GM12878 (cell line): Measurements from ENCODE around the gene CPNE4. TPM values are rescaled to one million over a fixed set of nuclear protein-coding genes. Genes with fewer than 3 reads are reported as not detected.

Experiments used
- ATAC-seq: fragments of 200-7000 bp; cut with Tn5 transposase; 3 replicates; pipeline ENCODE4 v1.9.1; 2020; ENCODE audit warnings: mild to moderate bottlenecking, moderate library complexity
- BruUV-seq: library from RNA; stranded (reverse); fragments of 400-500 nt; replicated peaks from 2 replicates; lab custom pipeline; 2021; lab: Mats Ljungman, UMichigan
- CTCF ChIA-PET: fragments of 300-600 bp; sonication (Branson Sonifier 250); formaldehyde crosslinking; extraction: SDS; loops from one replicate; lab custom pipeline; 2021; ENCODE audit warnings: inconsistent platforms; lab: Yijun Ruan, JAX
- POLR2A ChIA-PET: fragments of 350-600 bp; formaldehyde crosslinking; extraction: SDS; loops from one replicate; lab custom pipeline; 2021; ENCODE audit warnings: inconsistent platforms; lab: Charles Lee
- RAD21 ChIA-PET: fragments of 300-600 bp; sonication (Branson Sonifier 250); formaldehyde crosslinking; loops from one replicate; lab custom pipeline; 2023; ENCODE audit warnings: antibody characterized with exemption; ENCODE audit not compliant: unreplicated experiment; lab: Charles Lee
- SMC1A ChIA-PET: fragments of 300-600 bp; sonication (Branson Sonifier 250); formaldehyde crosslinking; loops from one replicate; lab custom pipeline; 2023; ENCODE audit not compliant: unreplicated experiment, uncharacterized antibody; lab: Charles Lee
- DNase-seq: peaks from one replicate; pipeline ENCODE4 v3.0.0-alpha.2; 2011; ENCODE audit warnings: low read depth, low spot score
- FAIRE-seq: peaks from 3 replicates; lab custom pipeline; 2011; peaks lifted over from hg19 to GRCh38; lab: Jason Lieb, UNC
- H2AFZ ChIP-seq: 2 replicates; pipeline ENCODE4 v1.6.0; 2011; ENCODE audit warnings: low read depth, low read length, control low read depth; ENCODE audit not compliant: control insufficient read depth
- H3K27ac ChIP-seq: 2 replicates; pipeline ENCODE4 v1.5.1; 2011; ENCODE audit warnings: control low read depth; ENCODE audit not compliant: control insufficient read depth, insufficient read depth
- H3K27me3 ChIP-seq, 2 experiments: replicated peaks in 1 of 2; 2 replicates each; pipeline versions ENCODE4 v1.6.0 to v1.6.1; 2011; ENCODE audit warnings: low read length in 1 of 2; ENCODE audit not compliant: control insufficient read depth in 2 of 2, insufficient read depth in 2 of 2
- H3K36me3 ChIP-seq, 2 experiments: 2 replicates each; pipeline ENCODE4 v1.5.1; 2011; ENCODE audit warnings: low read length in 1 of 2; ENCODE audit not compliant: control insufficient read depth in 2 of 2, insufficient read depth in 2 of 2
- H3K4me1 ChIP-seq: 2 replicates; pipeline ENCODE4 v1.6.1; 2011; ENCODE audit warnings: mild to moderate bottlenecking, low read length, moderate library complexity, mixed read lengths; ENCODE audit not compliant: control insufficient read depth, insufficient read depth
- H3K4me2 ChIP-seq: 2 replicates; pipeline ENCODE4 v1.6.0; 2011; ENCODE audit warnings: control low read depth; ENCODE audit not compliant: control insufficient read depth, insufficient read depth
- H3K4me3 ChIP-seq: fragments of 200-600 bp; sonication (generic); 2 replicates; pipeline ENCODE4 v1.5.1; 2016
- H3K79me2 ChIP-seq: 2 replicates; pipeline ENCODE4 v1.6.0; 2011; ENCODE audit warnings: low read length; ENCODE audit not compliant: control insufficient read depth, insufficient read depth
- H3K9ac ChIP-seq: 2 replicates; pipeline ENCODE4 v1.8.0; 2011; ENCODE audit warnings: low read length, control low read depth, mixed read lengths; ENCODE audit not compliant: control insufficient read depth, insufficient read depth
- H3K9me3 ChIP-seq: replicated peaks from 3 replicates; pipeline ENCODE4 v1.5.1; 2011; ENCODE audit warnings: mild to moderate bottlenecking, low read length; ENCODE audit not compliant: control insufficient read depth, insufficient read depth
- H4K20me1 ChIP-seq: 2 replicates; pipeline ENCODE4 v1.6.0; 2011; ENCODE audit not compliant: control insufficient read depth, insufficient read depth
- BMI1 ChIP-seq: fragments of 450-650 bp; IDR thresholded peaks from 2 replicates; pipeline ENCODE4 v1.6.1; 2016; ENCODE audit warnings: mild to moderate bottlenecking, moderate library complexity, borderline replicate concordance
- CBFB ChIP-seq: IDR thresholded peaks from 2 replicates; pipeline ENCODE4 v1.6.1; 2016; ENCODE audit warnings: antibody characterized with exemption, low read depth
- E4F1 ChIP-seq: fragments of 450-650 bp; IDR thresholded peaks from 2 replicates; pipeline ENCODE4 v1.6.1; 2018; ENCODE audit warnings: borderline replicate concordance, mild to moderate bottlenecking; ENCODE audit not compliant: partially characterized antibody
- EED ChIP-seq: sonication (generic); IDR thresholded peaks from 2 replicates; pipeline ENCODE4 v1.6.1; 2016; ENCODE audit warnings: antibody characterized with exemption, low read depth
- ESRRA ChIP-seq: IDR thresholded peaks from 2 replicates; pipeline ENCODE4 v1.6.1; 2012; ENCODE audit warnings: mild to moderate bottlenecking, low read length, improper control_type of control experiment
- IRF3 ChIP-seq: fragments of 450-650 bp; IDR thresholded peaks from 2 replicates; pipeline ENCODE4 v1.6.1; 2014; ENCODE audit warnings: mild to moderate bottlenecking
- KDM1A ChIP-seq: fragments of 200-600 bp; sonication (generic); IDR thresholded peaks from 2 replicates; pipeline ENCODE4 v1.6.1; 2016; ENCODE audit warnings: borderline replicate concordance
- LARP7 ChIP-seq: fragments of 450-650 bp; IDR thresholded peaks from 2 replicates; pipeline ENCODE4 v1.6.1; 2017; ENCODE audit warnings: mild to moderate bottlenecking
- NKRF ChIP-seq: fragments of 450-650 bp; conservative IDR thresholded peaks from 2 replicates; pipeline ENCODE4 v1.6.1; 2017; ENCODE audit warnings: mild to moderate bottlenecking, moderate library complexity
- RUNX3 ChIP-seq: IDR thresholded peaks from 2 replicates; pipeline ENCODE4 v1.6.1; 2012; ENCODE audit warnings: low read length, inconsistent platforms
- SIN3A ChIP-seq: IDR thresholded peaks from 2 replicates; pipeline ENCODE4 v1.6.1; 2012; ENCODE audit warnings: low read depth, low read length, improper control_type of control experiment
- SUZ12 ChIP-seq: fragments of 200-600 bp; sonication (generic); IDR thresholded peaks from one replicate; pipeline ENCODE4 v1.6.1; 2018; ENCODE audit warnings: antibody characterized with exemption, mild to moderate bottlenecking; ENCODE audit not compliant: unreplicated experiment
- ZNF274 ChIP-seq: IDR thresholded peaks from one replicate; pipeline ENCODE4 v1.8.0; 2011; ENCODE audit not compliant: insufficient read length, insufficient read depth
- WGBS: methylation state at CpG from one replicate; pipeline ENCODE4 v1.1.6; 2016; ENCODE audit warnings: low lambda C conversion rate; ENCODE audit not compliant: insufficient replicate concordance, insufficient coverage; ENCODE audit errors: missing lambda C conversion rate; 5-methylcytosine and 5-hydroxymethylcytosine counted together
- in situ Hi-C: fragments of 300-500 bp; cut with MboI; formaldehyde crosslinking; loops from 9 replicates; pipeline ENCODE4 v1.14.3; 2018; ENCODE audit warnings: mixed read lengths
- intact Hi-C: fragments of 100-400 bp; cut with micrococcal nuclease; formaldehyde crosslinking; loops from one replicate; pipeline ENCODE4 v1.14.2; 2022; ENCODE audit not compliant: unreplicated experiment
- polyA plus RNA-seq, 11 experiments: library from polyadenylated mRNA; depleted of rRNA in 4 of 11; unstranded in 6 of 11; stranded (reverse) in 5 of 11; fragments of >200 nt; fragmentation: Nextera tagmentation in 4 of 11; fragmentation: Illumina TruSeq in 1 of 11; extraction: Ambion mirVana in 4 of 11; extraction: Trizol in 1 of 11; gene quantifications; 1 replicate in 1 of 11; 2 replicates in 10 of 11; pipeline versions ENCODE4 v1.2.1 to v1.2.3, GENCODE V29; 2011 to 2016; ENCODE audit warnings: inconsistent platforms in 2 of 11, missing spikeins in 2 of 11, low read depth in 1 of 11
- total RNA-seq, 4 experiments: library from RNA; depleted of rRNA in 3 of 4; stranded (reverse); fragments of >200 nt in 3 of 4; fragmentation: Illumina TruSeq in 1 of 4; extraction: Trizol in 1 of 4; gene quantifications; 2 replicates each; pipeline versions ENCODE4 v1.2.1 to v1.2.3, GENCODE V29; 2013 to 2021
- TF ChIP-seq, protein P1 (sequence below): fragments of 450-650 bp; IDR thresholded peaks from 2 replicates; pipeline ENCODE4 v1.6.1; 2017; ENCODE audit warnings: mild to moderate bottlenecking, moderate library complexity

The CPNE4 gene
- total and polyA plus RNA-seq, 10 of the 15 experiments (the other 5 are each of a cell fraction or from before 2014, with no cell fraction given): 0.17 to 1.9 (median 0.48) TPM; not detected in 1

DNA sequence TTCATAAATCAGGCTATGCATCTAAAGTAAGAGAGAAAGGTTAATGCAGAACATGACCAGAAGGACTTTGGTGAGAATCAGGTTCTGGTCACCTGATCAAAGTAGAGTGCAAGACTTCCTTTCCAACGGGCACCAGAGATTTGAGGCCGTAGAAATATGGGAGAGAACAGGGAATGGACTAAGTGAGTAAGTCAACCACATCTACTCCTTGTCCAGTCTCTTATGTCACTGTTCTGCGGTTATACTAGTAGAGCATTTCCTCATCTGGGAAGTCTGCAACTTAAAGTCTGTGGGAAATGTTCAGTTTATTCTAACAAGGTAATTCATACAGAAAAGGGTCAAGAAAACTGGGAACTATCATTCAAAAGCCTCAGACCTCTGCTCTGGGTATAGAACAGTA, 232.8 kb downstream of the CPNE4 start:
- DNase-seq: no peak
- in situ Hi-C loops: no loop called here
- ATAC-seq: no peak
- no peak overlapping the region for H3K9ac ChIP-seq
- ChIA-PET POLR2A (no interaction called here), CTCF (no interaction called here), RAD21 (no interaction called here), SMC1A (no interaction called here)
- no peaks in the 10 kb centered on the region for H3K9me3 ChIP-seq
- no peaks in the 10 kb centered on the region for H3K4me1 ChIP-seq
- no peaks in the 10 kb centered on the region for H3K79me2 ChIP-seq
- no TSS peak for BruUV-seq
- no peaks in the 10 kb centered on the region for H3K27me3 ChIP-seq
- H3K36me3 ChIP-seq: no peaks in the 10 kb centered on the region
- H3K27ac ChIP-seq: no peak overlapping the region
- intact Hi-C loops: no loop called here
- H4K20me1 ChIP-seq: no peaks in the 10 kb centered on the region
- H3K4me2 ChIP-seq: no peak overlapping the region
- no peak overlapping the region for H3K4me3 ChIP-seq
- FAIRE-seq: no peak
- H2AFZ ChIP-seq: no peak overlapping the region
- 35% methylated on average over 3 of the region's 3 CpGs for WGBS
- TF ChIP-seq KDM1A: no peak
- TF ChIP-seq IRF3: no peak
- no peak for TF ChIP-seq ESRRA
- no peak for TF ChIP-seq NKRF
- no peak for TF ChIP-seq SUZ12
- no peak for TF ChIP-seq CBFB
- no peak for TF ChIP-seq BMI1
- TF ChIP-seq SIN3A: no peak
- TF ChIP-seq E4F1: no peak
- no peak for TF ChIP-seq LARP7
- TF ChIP-seq RUNX3: no peak
- TF ChIP-seq, protein P1, sequence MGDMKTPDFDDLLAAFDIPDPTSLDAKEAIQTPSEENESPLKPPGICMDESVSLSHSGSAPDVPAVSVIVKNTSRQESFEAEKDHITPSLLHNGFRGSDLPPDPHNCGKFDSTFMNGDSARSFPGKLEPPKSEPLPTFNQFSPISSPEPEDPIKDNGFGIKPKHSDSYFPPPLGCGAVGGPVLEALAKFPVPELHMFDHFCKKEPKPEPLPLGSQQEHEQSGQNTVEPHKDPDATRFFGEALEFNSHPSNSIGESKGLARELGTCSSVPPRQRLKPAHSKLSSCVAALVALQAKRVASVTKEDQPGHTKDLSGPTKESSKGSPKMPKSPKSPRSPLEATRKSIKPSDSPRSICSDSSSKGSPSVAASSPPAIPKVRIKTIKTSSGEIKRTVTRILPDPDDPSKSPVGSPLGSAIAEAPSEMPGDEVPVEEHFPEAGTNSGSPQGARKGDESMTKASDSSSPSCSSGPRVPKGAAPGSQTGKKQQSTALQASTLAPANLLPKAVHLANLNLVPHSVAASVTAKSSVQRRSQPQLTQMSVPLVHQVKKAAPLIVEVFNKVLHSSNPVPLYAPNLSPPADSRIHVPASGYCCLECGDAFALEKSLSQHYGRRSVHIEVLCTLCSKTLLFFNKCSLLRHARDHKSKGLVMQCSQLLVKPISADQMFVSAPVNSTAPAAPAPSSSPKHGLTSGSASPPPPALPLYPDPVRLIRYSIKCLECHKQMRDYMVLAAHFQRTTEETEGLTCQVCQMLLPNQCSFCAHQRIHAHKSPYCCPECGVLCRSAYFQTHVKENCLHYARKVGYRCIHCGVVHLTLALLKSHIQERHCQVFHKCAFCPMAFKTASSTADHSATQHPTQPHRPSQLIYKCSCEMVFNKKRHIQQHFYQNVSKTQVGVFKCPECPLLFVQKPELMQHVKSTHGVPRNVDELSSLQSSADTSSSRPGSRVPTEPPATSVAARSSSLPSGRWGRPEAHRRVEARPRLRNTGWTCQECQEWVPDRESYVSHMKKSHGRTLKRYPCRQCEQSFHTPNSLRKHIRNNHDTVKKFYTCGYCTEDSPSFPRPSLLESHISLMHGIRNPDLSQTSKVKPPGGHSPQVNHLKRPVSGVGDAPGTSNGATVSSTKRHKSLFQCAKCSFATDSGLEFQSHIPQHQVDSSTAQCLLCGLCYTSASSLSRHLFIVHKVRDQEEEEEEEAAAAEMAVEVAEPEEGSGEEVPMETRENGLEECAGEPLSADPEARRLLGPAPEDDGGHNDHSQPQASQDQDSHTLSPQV: no peak
- TF ChIP-seq EED: no peak
- TF ChIP-seq ZNF274: no peak
